Large intestine (tissue), 1 donor: ENCODE results near the gene SPRR5. TPM values are rescaled to one million over a fixed set of nuclear protein-coding genes. Genes with fewer than 3 reads are reported as not detected.

Experiments
- polyA plus RNA-seq: library from polyadenylated mRNA; unstranded; fragments of 120-200 nt; gene quantifications from one replicate; pipeline ENCODE4 v1.2.1, GENCODE V29; 2013

The SPRR5 gene
- polyA plus RNA-seq, 1 donor: not detected

Other genes starting within 250 kb of the SPRR5 start
- not detected for gene LCE2A, start 248.9 kb upstream of the SPRR5 start, polyA plus RNA-seq
- gene LCE4A, start 239.0 kb upstream of the SPRR5 start, polyA plus RNA-seq: not detected
- not detected for gene KPRP, start 189.2 kb upstream of the SPRR5 start, polyA plus RNA-seq
- gene LCE1F, start 172.1 kb upstream of the SPRR5 start, polyA plus RNA-seq: not detected
- gene LCE1E, start 160.9 kb upstream of the SPRR5 start, polyA plus RNA-seq: not detected
- gene LCE1D, start 150.5 kb upstream of the SPRR5 start, polyA plus RNA-seq: not detected
- gene LCE1C, start 140.6 kb upstream of the SPRR5 start, polyA plus RNA-seq: not detected
- not detected for gene LCE1B, start 135.2 kb upstream of the SPRR5 start, polyA plus RNA-seq
- gene LCE1A, start 119.7 kb upstream of the SPRR5 start, polyA plus RNA-seq: not detected
- not detected for gene LCE6A, start 104.3 kb upstream of the SPRR5 start, polyA plus RNA-seq
- gene LCE7A, start 87.2 kb upstream of the SPRR5 start, polyA plus RNA-seq: not detected
- gene SMCP, start 68.9 kb upstream of the SPRR5 start, polyA plus RNA-seq: not detected
- not detected for gene IVL, start 38.7 kb upstream of the SPRR5 start, polyA plus RNA-seq
- gene SPRR4, start 23.4 kb downstream of the SPRR5 start, polyA plus RNA-seq: not detected
- not detected for gene SPRR1A, start 36.9 kb downstream of the SPRR5 start, polyA plus RNA-seq
- gene SPRR3, start 54.5 kb downstream of the SPRR5 start, polyA plus RNA-seq: not detected
- gene SPRR1B, start 84.0 kb downstream of the SPRR5 start, polyA plus RNA-seq: not detected
- not detected for gene SPRR2D, start 93.9 kb downstream of the SPRR5 start, polyA plus RNA-seq
- gene SPRR2A, start 110.3 kb downstream of the SPRR5 start, polyA plus RNA-seq: not detected
- gene SPRR2B, start 124.4 kb downstream of the SPRR5 start, polyA plus RNA-seq: not detected
- gene SPRR2E, start 147.3 kb downstream of the SPRR5 start, polyA plus RNA-seq: not detected
- 1.3 TPM for gene SPRR2F, start 166.3 kb downstream of the SPRR5 start, polyA plus RNA-seq
- not detected for gene SPRR2G, start 203.7 kb downstream of the SPRR5 start, polyA plus RNA-seq